GM18519 (cell line): Measurements from ENCODE around the gene SPRR2G.
"Not testable (repeated sequence)": the region's sequence is repeated elsewhere in the genome, so short reads cannot be mapped to it uniquely, and the experiment has no call there.

ENCODE experiments used
- ATAC-seq: cut with Tn5 transposase; IDR thresholded peaks from one replicate; pipeline ENCODE4 v1.9.1; 2021; ENCODE audit warnings: mild to moderate bottlenecking, moderate library complexity; ENCODE audit not compliant: unreplicated experiment, low FRiP score

SPRR2G gene

DNA sequence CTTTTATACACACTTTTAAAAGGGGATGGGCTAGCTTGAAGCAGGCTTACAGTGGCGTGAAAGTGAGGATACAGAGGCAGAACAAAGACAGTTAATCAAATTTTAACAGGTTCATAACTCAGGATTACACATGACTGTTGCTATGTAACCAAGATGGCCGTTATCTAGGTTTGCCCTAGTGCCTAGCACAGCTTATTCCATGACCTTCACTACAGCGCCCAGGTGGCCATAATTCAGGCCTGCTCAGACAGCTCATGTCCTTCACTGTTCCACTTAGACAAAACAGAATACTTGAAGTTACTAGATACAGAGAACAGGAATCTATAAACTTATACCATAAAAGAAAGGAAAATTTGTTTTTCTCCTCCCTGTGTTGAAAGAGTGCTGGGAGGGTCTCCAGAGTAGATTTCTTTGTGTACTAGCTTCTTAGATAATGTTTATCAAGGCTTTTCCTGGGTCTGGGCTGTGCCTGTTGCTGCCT is 31.2 kb downstream of the SPRR2G start:
- ATAC-seq, result no peak

GRCh38 chr1:153115264-153115663 is 35.4 kb downstream of the SPRR2G start:
- ATAC-seq, result not testable (repeated sequence)

DNA sequence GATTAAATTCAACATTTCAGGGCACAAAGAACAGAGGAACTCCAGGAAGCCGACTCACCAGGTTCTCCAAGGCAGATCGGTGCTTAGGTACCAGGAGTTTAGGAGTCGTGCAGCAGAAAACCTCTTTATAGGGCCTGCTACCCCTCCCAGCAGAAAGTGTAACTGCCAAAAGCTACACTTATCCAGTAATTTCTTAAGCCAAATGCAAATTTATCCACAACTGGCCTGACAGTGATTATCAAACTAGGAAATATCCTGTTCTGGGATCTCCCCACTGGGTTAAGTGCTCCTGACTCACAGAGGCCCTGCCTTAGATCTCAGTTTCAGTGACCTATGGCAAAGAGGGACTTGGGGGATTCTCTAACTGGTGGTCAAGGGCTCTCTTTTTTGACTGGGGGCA is 37.3 kb downstream of the SPRR2G start, which contains the start of gene SPRR2F:
TSS of gene SPRR2F (minus strand) at position 101 of the 400 bp plus-strand sequence. CDS start 783 bp downstream, outside the sequence.
- ATAC-seq, result no peak

- ATAC-seq, result not testable (repeated sequence)
Observed at GRCh38 chr1:153112454-153112853, 38.2 kb downstream of the SPRR2G start.

- no peak for ATAC-seq
Observed at GRCh38 chr1:153100245-153100644, 50.4 kb downstream of the SPRR2G start.
